Left renal pelvis (tissue), 4 donors: ENCODE results near the gene FLYWCH1. TPM values are rescaled to one million over a fixed set of nuclear protein-coding genes. Genes with fewer than 3 reads are reported as not detected.
A peak's percentile ranks its signal among the peaks of the same experiment; 100 is the strongest.

ENCODE experiments used
- DNase-seq, 4 donors: peaks; one replicate each; pipeline ENCODE4 v3.0.0-alpha.2; 2013; ENCODE audit warnings: low read depth in 4 of 4, low spot score in 3 of 4
- polyA plus RNA-seq, 4 donors: library from polyadenylated mRNA; unstranded; fragments of 120-200 nt; gene quantifications; one replicate each; pipeline ENCODE4 v1.2.1, GENCODE V29; 2013; ENCODE audit not compliant: insufficient read length in 4 of 4

The FLYWCH1 gene
- polyA plus RNA-seq, 4 donors = 14.9 to 35.3 (median 18.5) TPM

DNA sequence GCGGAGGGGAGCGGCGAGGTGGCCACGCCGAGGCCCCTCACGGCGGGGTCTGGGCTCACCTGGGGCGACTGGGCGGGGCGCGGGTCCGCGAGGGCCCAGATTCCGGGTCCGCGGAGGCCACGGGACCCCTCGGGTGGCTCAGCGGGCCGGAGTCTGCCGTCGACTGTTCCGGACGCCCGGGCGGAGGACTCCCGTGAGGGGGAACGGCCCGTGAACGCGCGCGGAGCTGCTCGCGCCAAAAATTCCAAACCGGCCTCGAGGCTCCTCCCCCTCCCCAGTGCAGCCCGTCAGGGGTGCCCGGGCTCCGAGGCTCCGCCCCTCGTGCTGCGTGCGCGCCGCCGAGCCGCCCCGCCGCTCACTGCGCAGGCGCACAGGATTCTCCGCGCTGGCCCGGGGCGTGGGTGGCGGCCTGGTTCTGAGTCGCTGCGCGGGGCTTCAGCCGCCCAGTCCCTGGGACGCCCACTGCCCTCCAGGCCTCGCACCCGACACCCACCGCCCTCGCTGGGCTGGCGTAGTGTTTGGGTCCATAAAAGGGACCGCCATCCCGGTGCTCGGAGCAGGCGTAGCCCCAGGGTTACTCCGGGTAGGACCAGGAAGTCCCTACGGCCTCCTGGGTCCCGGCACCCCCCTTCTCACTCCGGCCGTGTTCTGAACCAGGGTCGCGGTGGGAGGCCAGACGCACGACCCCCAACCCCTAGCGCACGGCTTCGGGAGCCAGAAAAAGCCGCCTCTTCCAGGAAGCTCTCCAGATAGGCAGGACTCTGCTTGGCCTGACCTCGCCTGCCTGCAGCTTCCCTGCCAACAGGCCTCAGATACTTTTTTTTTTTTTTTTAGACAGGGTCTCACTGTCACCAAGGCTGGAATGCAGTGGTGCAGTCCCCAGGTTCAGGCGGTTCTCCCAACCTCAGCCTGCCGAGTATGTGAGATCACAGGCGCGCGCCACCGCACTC lies 68.8 kb downstream of the FLYWCH1 start, which contains the start of gene PKMYT1:
Gene PKMYT1 (minus strand): TSS at position 220 of the 950 bp plus-strand sequence. CDS start 789 bp downstream, outside the sequence.
- DNase-seq = peak; percentile 73 to 83 (median 76)

DNA sequence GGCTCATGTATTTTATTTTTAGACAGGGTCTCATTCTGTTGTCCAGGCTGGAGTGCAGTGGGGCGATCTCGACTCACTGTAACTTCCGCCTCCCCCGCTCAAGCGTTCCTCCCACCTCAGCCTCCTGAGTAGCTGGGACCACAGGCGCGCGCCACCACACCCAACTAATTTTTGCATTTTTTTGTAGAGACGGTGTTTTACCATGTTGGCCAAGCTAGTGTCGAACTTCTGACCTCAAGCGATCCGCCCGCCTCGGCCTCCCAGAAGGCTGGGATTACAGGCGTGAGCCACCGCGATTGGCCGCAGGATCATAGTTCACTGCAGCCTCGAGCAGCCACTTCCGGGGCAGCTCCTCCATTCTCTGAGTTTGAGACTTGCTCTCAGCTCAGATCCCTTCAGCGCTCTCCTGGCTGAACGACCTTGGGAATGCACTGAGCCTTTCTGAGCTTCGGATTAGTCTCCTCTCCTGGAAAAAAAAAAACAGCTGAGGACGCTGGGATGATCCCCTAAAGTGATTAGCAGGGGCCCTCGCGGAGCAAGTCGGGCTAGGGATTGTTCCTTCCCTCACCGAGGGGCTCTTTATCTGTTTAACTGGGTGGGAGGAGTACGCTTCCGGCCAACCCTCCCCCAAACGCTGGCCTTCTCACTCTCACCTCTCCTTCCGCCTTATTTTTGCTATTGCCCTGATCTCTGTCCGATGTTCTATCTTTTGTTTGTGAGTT lies 69.6 kb downstream of the FLYWCH1 start:
- DNase-seq = no peak

DNA sequence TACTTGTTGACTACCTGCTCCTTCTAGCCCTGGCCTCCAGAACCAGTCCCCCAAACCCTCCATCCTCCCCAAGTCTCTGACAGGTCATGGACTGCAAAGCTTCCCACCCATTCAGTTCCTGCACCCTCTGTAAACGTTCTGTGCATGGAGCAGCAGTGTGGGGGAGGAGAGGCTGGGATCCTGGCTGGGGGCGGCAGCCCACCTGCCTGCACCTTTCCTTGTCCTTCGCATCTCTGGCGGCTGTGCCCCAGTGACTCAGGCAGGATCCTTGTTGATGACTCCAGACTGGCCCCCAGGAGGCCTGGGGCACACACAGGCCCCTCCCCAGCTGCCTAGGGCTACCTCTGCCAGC lies 70.1 kb downstream of the FLYWCH1 start:
- no peak for DNase-seq

DNA sequence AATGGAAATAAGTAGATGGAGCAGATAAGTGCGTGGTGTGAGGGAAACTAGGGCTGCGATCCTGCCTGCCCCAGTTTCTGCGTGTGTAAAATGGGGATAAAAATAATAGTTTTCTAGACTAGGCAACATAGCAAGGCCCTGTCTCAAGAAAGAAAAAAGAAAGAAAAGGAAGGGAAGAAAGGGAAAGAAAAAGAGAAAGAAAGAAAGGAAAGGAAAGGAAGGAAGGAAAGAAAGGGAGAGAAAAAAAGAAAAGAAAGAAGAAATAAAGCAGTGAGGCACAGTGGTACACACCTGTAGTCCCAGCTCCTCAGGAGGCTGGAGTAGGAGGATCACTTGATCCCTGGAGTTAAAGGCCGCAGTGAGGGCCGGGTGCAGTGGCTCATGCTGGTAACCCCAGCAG lies 70.7 kb downstream of the FLYWCH1 start:
- no peak for DNase-seq

DNA sequence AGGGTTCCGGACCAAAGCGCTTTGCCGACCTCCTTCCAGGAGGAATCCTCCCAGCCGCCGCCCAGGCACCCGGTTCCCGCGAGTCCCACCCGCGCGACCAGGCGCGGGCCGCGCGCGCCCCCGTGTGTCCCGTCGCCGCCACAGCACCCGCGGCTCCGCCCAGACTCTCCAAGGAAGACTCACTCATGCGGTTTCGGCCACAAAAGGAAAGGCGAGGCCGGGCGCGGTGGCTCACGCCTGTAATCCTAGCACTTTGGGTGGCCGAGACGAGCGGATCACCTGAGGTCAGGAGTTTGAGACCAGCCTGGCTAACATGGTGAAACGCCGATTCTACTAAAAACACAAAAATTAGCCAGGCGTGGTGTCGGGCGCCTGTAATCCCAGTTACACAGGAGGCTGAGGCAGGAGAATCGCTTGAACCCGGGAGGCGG lies 72.0 kb downstream of the FLYWCH1 start:
- peak in 1 of 4 donors; percentile 59 for DNase-seq

DNA sequence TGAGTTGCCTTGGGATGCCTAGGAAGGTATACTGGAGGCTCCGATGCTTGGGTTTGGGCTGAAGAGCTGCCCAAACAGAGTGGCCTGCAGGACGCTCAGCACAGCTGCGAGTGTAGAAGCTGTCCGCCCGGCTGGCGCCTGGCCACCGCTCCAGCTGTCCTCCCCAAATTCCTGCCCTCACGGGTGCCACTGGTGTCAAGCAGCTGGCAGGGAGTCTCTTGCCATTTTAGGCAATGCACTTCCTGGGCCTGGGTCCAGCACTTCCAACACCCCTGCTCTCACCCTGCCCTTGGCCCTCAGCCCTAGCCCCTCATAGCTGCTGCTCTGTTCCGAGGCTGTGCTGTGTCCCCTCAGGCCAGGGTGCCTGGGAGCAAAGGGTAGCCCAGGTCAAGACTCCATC lies 73.7 kb downstream of the FLYWCH1 start:
- DNase-seq = no peak

DNA sequence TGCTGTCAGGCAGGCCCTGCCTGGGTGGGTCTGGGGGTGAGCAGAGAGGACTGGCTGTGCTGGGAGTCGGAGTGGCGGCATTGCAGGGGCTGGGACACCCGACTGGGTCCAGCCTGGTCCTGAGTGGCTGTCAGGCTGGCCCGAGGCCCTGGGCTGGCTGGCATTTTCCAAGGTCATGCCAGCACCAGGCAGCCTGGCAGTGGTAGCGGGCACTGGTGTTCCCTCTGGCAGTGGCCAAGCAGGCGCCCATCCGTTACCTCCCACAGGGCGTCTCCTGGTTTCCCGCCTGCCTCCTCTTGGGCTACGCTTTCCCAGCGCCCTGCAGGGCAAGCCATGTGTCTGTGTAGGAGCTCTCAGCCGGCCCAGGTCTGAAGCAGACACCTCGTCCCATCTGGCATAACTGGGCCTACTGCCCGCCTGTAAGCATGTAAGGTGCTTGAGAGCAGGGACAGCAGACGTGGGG lies 74.2 kb downstream of the FLYWCH1 start:
- no peak for DNase-seq

DNA sequence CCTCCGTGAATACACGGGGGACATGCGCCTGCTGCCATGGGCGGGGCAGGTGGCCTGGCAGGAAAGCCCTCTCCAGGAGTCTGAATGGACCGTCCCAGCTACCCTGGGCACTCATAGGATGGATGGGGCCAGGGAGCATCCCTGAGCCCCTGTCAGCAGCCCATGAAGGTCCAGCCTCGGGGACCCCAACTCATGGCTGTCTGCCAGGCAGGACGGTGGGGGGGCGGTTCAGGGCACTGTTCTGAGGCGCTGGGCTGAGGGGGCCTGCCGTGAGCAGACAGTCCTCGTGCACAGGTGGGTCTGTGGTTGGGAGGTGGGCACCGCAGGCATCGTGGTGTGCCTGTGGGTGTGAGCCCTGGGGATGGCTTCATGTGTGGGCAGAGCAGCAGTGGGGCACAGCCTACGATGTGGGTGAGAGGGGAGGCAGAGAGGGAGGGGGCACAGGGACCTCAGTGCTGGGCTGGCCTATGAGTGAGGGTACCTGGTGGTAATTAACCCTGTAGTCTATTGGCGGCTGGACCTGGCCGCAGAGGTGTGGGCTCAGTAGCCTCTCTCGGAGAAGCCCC lies 75.0 kb downstream of the FLYWCH1 start:
- no peak for DNase-seq

DNA sequence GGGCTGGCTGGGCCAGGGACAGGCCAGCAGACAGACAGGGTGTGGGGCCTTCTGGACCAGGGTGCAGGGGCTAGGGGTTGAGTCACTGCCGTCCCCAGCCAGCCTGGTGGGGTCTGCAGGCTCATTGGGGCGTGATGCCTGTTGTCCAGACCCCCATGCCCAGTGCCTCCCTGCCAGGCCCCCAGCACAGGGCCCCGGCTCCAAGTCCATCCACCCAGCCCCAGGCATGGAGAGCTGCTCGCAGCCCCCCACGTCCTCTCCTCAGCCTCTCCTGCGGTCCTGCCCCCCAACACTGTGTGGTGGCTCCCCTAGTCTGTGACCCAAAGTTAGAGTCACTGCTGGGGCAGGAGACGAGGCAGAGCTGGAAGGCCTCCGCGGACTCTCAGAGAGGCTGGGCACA lies 75.6 kb downstream of the FLYWCH1 start:
- no peak for DNase-seq

DNA sequence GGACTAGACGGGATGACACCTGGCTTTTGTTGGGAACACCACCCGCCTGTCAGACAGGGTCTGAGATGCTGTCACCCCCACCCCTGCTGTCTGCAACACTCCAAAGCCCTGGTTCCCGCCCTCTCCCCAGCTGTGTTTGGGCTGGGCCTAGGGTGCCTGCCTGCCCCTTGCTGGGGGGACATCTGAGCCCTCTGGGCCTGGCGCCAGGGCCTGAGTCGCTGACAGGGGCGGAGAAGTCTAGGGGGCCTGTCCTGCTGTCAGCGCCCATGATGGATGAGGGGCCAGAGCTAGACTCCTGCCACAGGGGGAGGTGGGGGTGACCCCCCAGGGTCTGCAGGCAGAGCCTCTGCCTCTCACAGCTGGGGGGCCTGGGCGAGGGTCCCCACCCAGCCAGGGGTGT lies 76.1 kb downstream of the FLYWCH1 start:
- no peak for DNase-seq

DNA sequence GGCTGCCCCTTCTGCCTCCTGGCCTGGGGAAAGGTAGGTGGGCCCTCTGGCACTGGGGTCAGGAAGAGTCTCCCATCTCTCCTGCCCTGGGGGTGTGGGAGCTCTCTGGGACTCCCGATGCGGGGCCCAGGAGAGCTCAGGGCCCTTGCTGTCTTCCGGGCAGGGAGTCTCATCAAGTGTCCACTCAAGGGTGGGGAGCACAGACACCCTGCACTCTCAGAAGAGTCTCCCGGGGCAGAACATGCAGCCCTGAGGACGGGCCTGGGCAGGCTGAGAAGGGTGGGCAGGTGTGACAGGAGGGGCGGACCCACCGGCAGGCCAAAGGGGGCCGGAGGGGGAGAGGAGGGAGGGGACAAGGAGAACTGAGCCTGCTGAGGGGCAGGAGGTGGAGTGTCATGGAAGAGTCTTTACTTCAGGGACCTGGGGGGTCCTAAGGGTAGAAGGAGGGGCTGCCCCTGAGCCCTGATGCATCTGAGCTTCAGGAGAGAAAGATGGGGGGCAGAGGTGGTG lies 76.9 kb downstream of the FLYWCH1 start:
- no peak for DNase-seq

DNA sequence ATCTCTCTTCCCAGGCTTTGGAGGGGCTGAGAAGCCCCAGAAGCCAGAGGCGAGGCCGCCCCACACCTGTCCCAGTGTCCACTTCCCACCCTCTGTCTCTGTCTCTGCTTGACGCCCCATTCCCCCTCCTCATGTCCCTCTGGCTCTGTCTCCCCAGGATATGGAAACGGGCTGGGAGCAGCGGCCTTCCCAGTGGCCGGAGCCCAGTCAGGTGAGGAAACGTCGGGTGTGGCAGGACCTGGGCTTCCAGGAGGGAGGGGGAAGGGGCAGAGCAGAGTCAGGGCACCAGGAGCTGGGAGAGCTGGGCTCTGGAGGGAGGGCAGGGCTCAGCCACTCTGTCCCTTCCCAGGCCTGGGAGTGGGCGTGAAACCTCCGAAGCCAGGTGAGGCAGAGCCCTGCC lies 79.2 kb downstream of the FLYWCH1 start:
- DNase-seq = no peak

DNA sequence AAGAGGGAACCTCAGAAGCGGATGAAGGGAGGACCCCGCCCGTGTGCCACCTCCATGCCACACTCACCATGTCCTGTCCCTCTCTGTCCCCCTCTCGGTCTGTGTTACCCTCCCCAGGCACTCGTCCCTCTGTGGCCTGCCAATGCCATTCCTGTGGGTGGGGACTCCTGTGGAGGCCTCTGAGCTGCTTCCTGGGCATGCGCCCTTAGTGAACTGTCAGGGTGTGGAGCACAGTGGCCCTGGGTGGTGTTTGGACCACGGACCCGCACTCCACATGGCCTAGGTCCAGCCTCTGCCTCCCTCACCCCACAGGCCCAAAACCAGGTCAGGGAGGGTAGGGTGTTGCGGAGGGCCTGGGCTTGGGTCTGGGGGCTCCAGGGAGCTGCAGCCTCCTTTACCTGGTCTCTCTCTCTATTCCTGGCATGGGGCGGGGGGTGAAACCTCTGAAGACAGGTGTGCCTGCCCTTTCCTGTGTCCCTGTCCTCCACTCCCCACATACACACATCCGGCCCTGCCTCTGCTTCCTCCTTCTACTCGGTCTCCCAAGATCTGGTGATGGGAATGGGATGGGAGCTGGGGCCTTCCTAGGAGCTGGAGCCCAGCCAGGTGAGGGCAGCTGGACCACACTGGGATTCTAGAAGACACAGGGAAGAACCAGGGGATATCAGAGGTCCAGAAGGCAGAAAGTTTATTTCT lies 80.0 kb downstream of the FLYWCH1 start:
- DNase-seq = no peak

DNA sequence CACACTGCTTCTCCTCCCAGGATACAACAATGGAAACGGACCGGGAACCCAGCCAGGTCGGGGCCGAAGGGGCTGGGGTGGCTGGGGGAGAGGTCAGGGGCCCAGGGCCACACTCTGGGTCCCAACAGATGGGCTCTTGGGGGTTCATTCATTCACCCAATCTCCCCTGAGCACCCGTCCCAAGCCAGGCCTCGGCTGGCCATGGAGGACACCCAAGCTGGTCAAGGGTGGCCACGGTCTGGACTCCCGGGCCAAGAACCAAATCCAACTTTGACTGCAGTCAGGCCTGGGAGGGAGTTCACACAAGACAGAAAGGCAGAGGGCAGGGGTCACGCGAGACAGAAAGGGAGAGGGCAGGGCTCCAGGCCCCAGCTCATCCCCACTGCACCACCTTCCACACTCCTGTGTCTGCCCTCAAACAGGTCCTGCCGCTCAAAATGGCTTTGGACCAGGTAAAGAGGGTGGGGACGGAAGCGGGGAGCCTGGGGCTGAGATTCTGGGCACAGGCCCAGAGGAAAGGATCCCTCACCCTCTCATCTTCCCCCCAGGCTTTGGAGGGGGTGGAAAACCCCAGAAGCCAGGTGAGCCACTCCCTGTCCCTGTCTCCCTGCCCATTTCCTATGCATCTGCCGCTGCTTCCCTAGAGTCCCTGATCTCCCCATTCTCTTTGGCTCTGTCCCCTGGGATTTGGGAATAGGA lies 80.8 kb downstream of the FLYWCH1 start:
- no peak for DNase-seq

DNA sequence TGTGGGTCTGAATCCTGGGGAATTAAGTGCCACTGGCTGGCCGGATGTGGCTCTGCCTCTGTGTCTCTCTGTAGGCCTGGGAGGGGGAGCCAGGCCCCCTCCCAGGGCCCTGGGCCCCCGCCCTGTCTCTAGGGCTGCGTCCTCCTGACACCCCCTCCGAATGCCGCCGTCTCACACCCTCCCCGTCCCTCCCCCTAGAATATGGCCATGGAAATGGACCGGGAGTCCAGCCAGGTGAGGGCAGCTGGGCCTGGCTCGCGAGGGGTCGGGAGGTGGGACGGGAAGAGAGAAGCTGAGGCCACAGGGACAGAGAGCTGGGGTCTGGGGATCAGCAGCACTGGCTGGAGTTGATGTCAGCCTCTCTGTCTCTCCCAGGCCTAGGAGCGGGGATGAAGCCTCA lies 84.6 kb downstream of the FLYWCH1 start:
- no peak for DNase-seq

DNA sequence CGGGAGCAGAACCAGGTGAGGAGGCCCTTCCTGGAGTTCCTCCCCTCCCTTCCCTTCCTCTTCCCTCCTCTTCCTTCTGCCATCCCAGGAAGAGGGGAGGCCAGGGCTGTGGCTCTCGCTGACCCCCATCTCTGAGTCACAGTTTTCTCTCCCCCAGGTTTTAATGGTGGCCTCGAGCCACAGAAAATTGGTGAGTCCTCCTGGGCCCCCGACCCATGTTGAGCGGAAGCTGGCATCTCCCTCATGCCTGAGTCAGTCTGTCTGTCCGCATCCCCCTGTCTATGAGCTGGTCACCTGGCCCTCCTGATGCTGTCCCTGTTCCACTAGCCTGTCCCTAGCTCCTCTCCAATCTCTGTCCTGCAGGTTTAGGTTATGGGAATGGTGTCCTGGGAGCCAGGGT lies 88.2 kb downstream of the FLYWCH1 start:
- no peak for DNase-seq

DNA sequence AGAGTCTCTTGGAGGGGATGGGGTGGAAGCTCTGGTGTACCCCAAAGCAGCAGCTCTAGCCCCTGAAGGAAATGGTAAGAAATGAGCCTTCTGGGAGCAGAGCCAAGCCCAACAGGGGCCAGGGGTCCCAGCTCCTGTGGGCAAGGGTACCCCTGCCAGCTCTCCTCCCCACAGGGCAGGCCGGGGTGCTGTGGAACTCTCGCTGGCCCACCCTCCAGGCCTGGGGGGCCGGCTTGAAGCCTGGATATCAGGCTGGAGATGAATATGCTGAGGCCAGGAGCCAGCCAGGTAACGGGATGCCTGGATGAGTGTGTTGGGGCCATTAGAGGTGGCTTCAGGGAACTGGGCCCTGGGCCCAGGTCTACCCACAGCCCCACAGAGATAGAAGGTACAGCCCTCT lies 88.8 kb downstream of the FLYWCH1 start:
- DNase-seq = no peak
